Caco-2 (cell line): ENCODE data around the gene CNTN5. TPM values are rescaled to one million over a fixed set of nuclear protein-coding genes. Genes with fewer than 3 reads are reported as not detected.

ENCODE experiments used
- BruUV-seq: library from RNA; stranded (reverse); fragments of 400-500 nt; replicated peaks from 2 replicates; lab custom pipeline; 2021; lab: Mats Ljungman, UMichigan
- CTCF ChIA-PET: fragments of 300-600 bp; sonication (Branson Sonifier 250); formaldehyde crosslinking; loops from one replicate; lab custom pipeline; 2022; ENCODE audit warnings: antibody characterized with exemption; lab: Charles Lee
- POLR2A ChIA-PET: fragments of 300-600 bp; sonication (Branson Sonifier 250); formaldehyde crosslinking; loops from one replicate; lab custom pipeline; 2022; ENCODE audit warnings: antibody characterized with exemption; lab: Charles Lee
- DNase-seq, 2 experiments: peaks; one replicate each; pipeline versions ENCODE4 v3.0.0 to v3.0.0-alpha.2; 2020 to 2022
- H3K27me3 ChIP-seq: replicated peaks from 2 replicates; pipeline ENCODE4 v1.6.0; 2011; ENCODE audit warnings: low read length; ENCODE audit not compliant: control insufficient read depth, insufficient read depth
- H3K36me3 ChIP-seq: 2 replicates; pipeline ENCODE4 v1.5.1; 2011; ENCODE audit warnings: low read length; ENCODE audit not compliant: control insufficient read depth, insufficient read depth
- H3K4me1 ChIP-seq: fragments of 250-450 bp; sonication (Bioruptor Pico); 2 replicates; pipeline ENCODE4 v1.5.1; 2020; ENCODE audit warnings: mild to moderate bottlenecking
- H3K4me3 ChIP-seq: 2 replicates; pipeline ENCODE4 v1.5.1; 2011; ENCODE audit warnings: low read depth, mild to moderate bottlenecking, control low read depth, low read length
- H3K9me3 ChIP-seq: fragments of 250-450 bp; sonication (Bioruptor Pico); 2 replicates; pipeline ENCODE4 v1.5.1; 2020; ENCODE audit warnings: mild to moderate bottlenecking, moderate library complexity
- H3K27ac Mint-ChIP-seq: one replicate; pipeline ENCODE4 v1.8.0; 2022; ENCODE audit warnings: mixed read lengths; ENCODE audit not compliant: unreplicated experiment
- H3K27me3 Mint-ChIP-seq: one replicate; pipeline ENCODE4 v1.8.0; 2022; ENCODE audit warnings: mixed read lengths; ENCODE audit not compliant: insufficient read depth, unreplicated experiment
- H3K36me3 Mint-ChIP-seq: one replicate; pipeline ENCODE4 v1.8.0; 2022; ENCODE audit warnings: mild to moderate bottlenecking, mixed read lengths; ENCODE audit not compliant: insufficient read depth, unreplicated experiment
- H3K4me1 Mint-ChIP-seq: one replicate; pipeline ENCODE4 v1.8.0; 2022; ENCODE audit warnings: low read depth, mixed read lengths; ENCODE audit not compliant: unreplicated experiment
- H3K4me3 Mint-ChIP-seq: one replicate; pipeline ENCODE4 v1.8.0; 2022; ENCODE audit warnings: mild to moderate bottlenecking, moderate library complexity, mixed read lengths; ENCODE audit not compliant: unreplicated experiment
- H3K9me3 Mint-ChIP-seq: one replicate; pipeline ENCODE4 v1.8.0; 2022; ENCODE audit warnings: mixed read lengths; ENCODE audit not compliant: unreplicated experiment
- intact Hi-C: fragments of 100-400 bp; cut with micrococcal nuclease; formaldehyde crosslinking; loops from one replicate; pipeline ENCODE4 v1.10.0; 2022; ENCODE audit not compliant: unreplicated experiment
- total RNA-seq: library from RNA; stranded (reverse); gene quantifications from 2 replicates; pipeline ENCODE4 v1.2.3, GENCODE V29; 2022
- TF ChIP-seq, protein P1 (sequence below), 2 experiments: fragments of 200-600 bp in 1 of 2; IDR thresholded peaks; 1 replicate in 1 of 2; 2 replicates in 1 of 2; pipeline versions ENCODE4 v1.5.1 to v1.8.0; 2011 to 2022; ENCODE audit warnings: antibody characterized with exemption in 1 of 2, control low read depth in 1 of 2, inconsistent platforms in 1 of 2, low read depth in 1 of 2, low read length in 1 of 2, mild to moderate bottlenecking in 1 of 2, moderate library complexity in 1 of 2; ENCODE audit not compliant: insufficient read depth in 1 of 2, severe bottlenecking in 1 of 2, unreplicated experiment in 1 of 2

Gene CNTN5
- total RNA-seq, 1 experiment from 2014 or later = 1.00 TPM

GRCh38 chr11:99812516-99812915 is 791.8 kb downstream of the CNTN5 start:
- H3K27me3 Mint-ChIP-seq = no peaks in the 10 kb centered on the region
- H3K9me3 ChIP-seq = no peaks in the 10 kb centered on the region
- H3K4me3 ChIP-seq = no peak overlapping the region
- no peaks in the 10 kb centered on the region for H3K27me3 ChIP-seq
- ChIA-PET POLR2A (no interaction called here), CTCF (no interaction called here)
- H3K36me3 Mint-ChIP-seq = no peaks in the 10 kb centered on the region
- no peaks in the 10 kb centered on the region for H3K36me3 ChIP-seq
- BruUV-seq = no TSS peak
- DNase-seq = no peak
- no peak overlapping the region for H3K4me3 Mint-ChIP-seq
- TF ChIP-seq, protein P1, sequence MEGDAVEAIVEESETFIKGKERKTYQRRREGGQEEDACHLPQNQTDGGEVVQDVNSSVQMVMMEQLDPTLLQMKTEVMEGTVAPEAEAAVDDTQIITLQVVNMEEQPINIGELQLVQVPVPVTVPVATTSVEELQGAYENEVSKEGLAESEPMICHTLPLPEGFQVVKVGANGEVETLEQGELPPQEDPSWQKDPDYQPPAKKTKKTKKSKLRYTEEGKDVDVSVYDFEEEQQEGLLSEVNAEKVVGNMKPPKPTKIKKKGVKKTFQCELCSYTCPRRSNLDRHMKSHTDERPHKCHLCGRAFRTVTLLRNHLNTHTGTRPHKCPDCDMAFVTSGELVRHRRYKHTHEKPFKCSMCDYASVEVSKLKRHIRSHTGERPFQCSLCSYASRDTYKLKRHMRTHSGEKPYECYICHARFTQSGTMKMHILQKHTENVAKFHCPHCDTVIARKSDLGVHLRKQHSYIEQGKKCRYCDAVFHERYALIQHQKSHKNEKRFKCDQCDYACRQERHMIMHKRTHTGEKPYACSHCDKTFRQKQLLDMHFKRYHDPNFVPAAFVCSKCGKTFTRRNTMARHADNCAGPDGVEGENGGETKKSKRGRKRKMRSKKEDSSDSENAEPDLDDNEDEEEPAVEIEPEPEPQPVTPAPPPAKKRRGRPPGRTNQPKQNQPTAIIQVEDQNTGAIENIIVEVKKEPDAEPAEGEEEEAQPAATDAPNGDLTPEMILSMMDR (IDR thresholded peaks at IDR 0.05; ENCODE audit: insufficient read depth in 1 of 2, low read depth in 1 of 2, low read length in 1 of 2, severe bottlenecking in 1 of 2, unreplicated experiment in 1 of 2) = no peak
- intact Hi-C loops = loop anchor here (10.0 kb wide), 1 partner anchor 1122 kb away; no protein-coding TSS in a partner anchor
- no peak overlapping the region for H3K27ac Mint-ChIP-seq
- H3K4me1 Mint-ChIP-seq = no peaks in the 10 kb centered on the region
- H3K4me1 ChIP-seq = no peaks in the 10 kb centered on the region
- H3K9me3 Mint-ChIP-seq = no peaks in the 10 kb centered on the region

GRCh38 chr11:99814021-99814420 is 793.3 kb downstream of the CNTN5 start:
- Mint-ChIP-seq H3K27me3 (no peaks in the 10 kb centered on the region), H3K4me3 (no peak overlapping the region), H3K36me3 (no peaks in the 10 kb centered on the region), H3K9me3 (peaks cover under 1% of the 10 kb centered on the region), H3K27ac (no peak overlapping the region), H3K4me1 (no peaks in the 10 kb centered on the region)
- H3K27me3 ChIP-seq = no peaks in the 10 kb centered on the region
- no peaks in the 10 kb centered on the region for H3K4me1 ChIP-seq
- DNase-seq = no peak
- TF ChIP-seq, protein P1 (IDR thresholded peaks at IDR 0.05; ENCODE audit: insufficient read depth in 1 of 2, low read depth in 1 of 2, low read length in 1 of 2, severe bottlenecking in 1 of 2, unreplicated experiment in 1 of 2) = no peak
- ChIA-PET POLR2A (no interaction called here), CTCF (interaction anchor here (0.6 kb wide), 1 partner anchor 371 kb away, joined by 5 read pairs; no protein-coding TSS in a partner anchor)
- no peaks in the 10 kb centered on the region for H3K36me3 ChIP-seq
- H3K9me3 ChIP-seq = no peaks in the 10 kb centered on the region
- no peak overlapping the region for H3K4me3 ChIP-seq
- no TSS peak for BruUV-seq
- intact Hi-C loops = loop anchor here (1.0 to 10.0 kb wide), 2 partner anchors 761 to 1121 kb away; no protein-coding TSS in a partner anchor

- TF ChIP-seq, protein P1 (IDR thresholded peaks at IDR 0.05; ENCODE audit: insufficient read depth in 1 of 2, low read depth in 1 of 2, low read length in 1 of 2, severe bottlenecking in 1 of 2, unreplicated experiment in 1 of 2) = peak; percentile 36 to 40
- no peaks in the 10 kb centered on the region for H3K36me3 ChIP-seq
- BruUV-seq = no TSS peak
- intact Hi-C loops = loop anchor here (1.0 to 10.0 kb wide), 2 partner anchors 761 to 1120 kb away; no protein-coding TSS in a partner anchor
- H3K9me3 ChIP-seq = no peaks in the 10 kb centered on the region
- no peaks in the 10 kb centered on the region for H3K4me1 ChIP-seq
- peak in 1 of 2 experiments; percentile 16 for DNase-seq
- ChIA-PET POLR2A (no interaction called here), CTCF (interaction anchor here (0.6 kb wide), 1 partner anchor 370 kb away, joined by 5 read pairs; no protein-coding TSS in a partner anchor)
- H3K4me3 Mint-ChIP-seq = no peak overlapping the region
- peaks cover 8% of the 10 kb centered on the region for H3K9me3 Mint-ChIP-seq
- H3K27me3 ChIP-seq = no peaks in the 10 kb centered on the region
- H3K4me1 Mint-ChIP-seq = no peaks in the 10 kb centered on the region
- H3K36me3 Mint-ChIP-seq = no peaks in the 10 kb centered on the region
- no peak overlapping the region for H3K27ac Mint-ChIP-seq
- H3K27me3 Mint-ChIP-seq = no peaks in the 10 kb centered on the region
- H3K4me3 ChIP-seq = no peak overlapping the region
Measured at GRCh38 chr11:99814738-99815137, 794.0 kb downstream of the CNTN5 start.
